HepG2 (cell line): Measurements from ENCODE around the gene DCTN2. TPM values are rescaled to one million over a fixed set of nuclear protein-coding genes. Genes with fewer than 3 reads are reported as not detected.

Source experiments
- ATAC-seq: fragments of 200-7000 bp; cut with Tn5 transposase; 3 replicates; pipeline ENCODE4 v1.9.1; 2020; ENCODE audit warnings: mild to moderate bottlenecking, moderate library complexity
- BruUV-seq: library from RNA; stranded (reverse); fragments of 400-500 nt; replicated peaks from 2 replicates; lab custom pipeline; 2021; lab: Mats Ljungman, UMichigan
- CTCF ChIA-PET: fragments of 300-600 bp; formaldehyde crosslinking; extraction: SDS; loops from one replicate; lab custom pipeline; 2021; ENCODE audit warnings: low total read pairs, inconsistent platforms, low intra/inter-chr PET ratio; lab: Yijun Ruan, JAX
- POLR2A ChIA-PET: fragments of 350-600 bp; sonication (Branson Sonifier 250); formaldehyde crosslinking; loops from one replicate; lab custom pipeline; 2020; ENCODE audit warnings: antibody characterized with exemption, inconsistent platforms; lab: Yijun Ruan, JAX
- DNase-seq: peaks from one replicate; pipeline ENCODE4 v3.0.0-alpha.2; 2015; ENCODE audit warnings: low spot score
- FAIRE-seq: peaks from 3 replicates; lab custom pipeline; 2011; peaks lifted over from hg19 to GRCh38; lab: Jason Lieb, UNC
- H2AFZ ChIP-seq: one replicate; pipeline ENCODE4 v1.6.1; 2011; ENCODE audit warnings: low read length, inconsistent platforms
- H3K27ac ChIP-seq: fragments of 300-600 bp; 3 replicates; pipeline ENCODE4 v1.8.0; 2011; ENCODE audit warnings: mixed run types, mild to moderate bottlenecking, mixed read lengths, low read length, inconsistent platforms; ENCODE audit not compliant: insufficient read depth; ENCODE audit errors: extremely low read length
- H3K27me3 ChIP-seq, 2 experiments: fragments of 200-600 bp in 1 of 2; 2 replicates in 1 of 2; 3 replicates in 1 of 2; pipeline versions ENCODE4 v1.6.0 to v1.8.0; 2011; ENCODE audit warnings: low read length in 2 of 2, mild to moderate bottlenecking in 2 of 2, moderate library complexity in 2 of 2, inconsistent platforms in 1 of 2; ENCODE audit not compliant: insufficient read depth in 2 of 2, control insufficient read depth in 1 of 2
- H3K36me3 ChIP-seq, 2 experiments: fragments of 200-600 bp in 1 of 2; replicated peaks in 1 of 2; 2 replicates in 1 of 2; 3 replicates in 1 of 2; pipeline versions ENCODE4 v1.5.1 to v1.8.0; 2011; ENCODE audit warnings: low read length in 2 of 2, inconsistent platforms in 1 of 2; ENCODE audit not compliant: insufficient read depth in 2 of 2, control insufficient read depth in 1 of 2
- H3K4me1 ChIP-seq: 2 replicates; pipeline ENCODE4 v1.5.1; 2012; ENCODE audit warnings: low read length, inconsistent platforms; ENCODE audit not compliant: insufficient read depth
- H3K4me2 ChIP-seq: 2 replicates; pipeline ENCODE4 v1.6.0; 2011; ENCODE audit warnings: low read depth, low read length, inconsistent platforms
- H3K4me3 ChIP-seq, 3 experiments: fragments of 200-600 bp in 1 of 3; sonication (generic), shearing (Covaris generic) in 1 of 3; replicated peaks in 1 of 3; 2 replicates each; pipeline ENCODE4 v1.5.1; 2011 to 2016; ENCODE audit warnings: low read length in 3 of 3, inconsistent platforms in 2 of 3, low read depth in 2 of 3, mild to moderate bottlenecking in 2 of 3, control low read depth in 1 of 3, mixed read lengths in 1 of 3; ENCODE audit not compliant: insufficient read depth in 1 of 3
- H3K79me2 ChIP-seq: one replicate; pipeline ENCODE4 v1.6.1; 2011; ENCODE audit warnings: low read length, inconsistent platforms; ENCODE audit not compliant: insufficient read depth
- H3K9ac ChIP-seq: 2 replicates; pipeline ENCODE4 v1.6.0; 2011; ENCODE audit warnings: mild to moderate bottlenecking, low read depth, low read length, inconsistent platforms; ENCODE audit not compliant: insufficient read depth
- H3K9me3 ChIP-seq: 2 replicates; pipeline ENCODE4 v1.5.1; 2012; ENCODE audit warnings: mild to moderate bottlenecking, low read length
- H4K20me1 ChIP-seq: 2 replicates; pipeline ENCODE4 v1.6.0; 2011; ENCODE audit warnings: inconsistent platforms, mild to moderate bottlenecking, low read length, moderate library complexity; ENCODE audit not compliant: insufficient read depth
- JDP2 ChIP-seq: sonication (generic); formaldehyde crosslinking; IDR thresholded peaks from 2 replicates; pipeline ENCODE4 v1.8.1; 2022; ENCODE audit warnings: missing genetic modification reagents, borderline replicate concordance
- ZBTB2 ChIP-seq: sonication (generic); formaldehyde crosslinking; IDR thresholded peaks from 2 replicates; pipeline ENCODE4 v1.8.0; 2022; ENCODE audit warnings: low read depth, missing genetic modification reagents
- ZFP1 ChIP-seq: IDR thresholded peaks from 2 replicates; pipeline ENCODE4 v1.6.1; 2016
- ZNF18 ChIP-seq: sonication (generic); formaldehyde crosslinking; IDR thresholded peaks from 2 replicates; pipeline ENCODE4 v1.8.0; 2022; ENCODE audit warnings: mild to moderate bottlenecking, missing genetic modification reagents; ENCODE audit not compliant: insufficient replicate concordance
- ZNF234 ChIP-seq: sonication (generic); formaldehyde crosslinking; conservative IDR thresholded peaks from 2 replicates; pipeline ENCODE4 v1.5.1; 2020; ENCODE audit warnings: mild to moderate bottlenecking, missing genetic modification reagents
- ZNF547 ChIP-seq: sonication (generic); formaldehyde crosslinking; IDR thresholded peaks from 2 replicates; pipeline ENCODE4 v1.5.1; 2020; ENCODE audit warnings: mild to moderate bottlenecking, missing genetic modification reagents
- ZNF737 ChIP-seq: sonication (generic); formaldehyde crosslinking; IDR thresholded peaks from 2 replicates; pipeline ENCODE4 v1.5.0; 2020; ENCODE audit warnings: missing genetic modification reagents, mild to moderate bottlenecking, borderline replicate concordance
- ZNF761 ChIP-seq: sonication (generic); formaldehyde crosslinking; conservative IDR thresholded peaks from 2 replicates; pipeline ENCODE4 v1.4.0; 2020; ENCODE audit warnings: mild to moderate bottlenecking, missing genetic modification reagents
- ZNF790 ChIP-seq: sonication (generic); formaldehyde crosslinking; IDR thresholded peaks from 2 replicates; pipeline ENCODE4 v1.8.0; 2022; ENCODE audit warnings: missing genetic modification reagents, mild to moderate bottlenecking, borderline replicate concordance
- WGBS: methylation state at CpG from one replicate; pipeline ENCODE4 v1.1.6; 2017; ENCODE audit warnings: low lambda C conversion rate; 5-methylcytosine and 5-hydroxymethylcytosine counted together
- in situ Hi-C: cut with HindIII; loops from 2 replicates; pipeline ENCODE4 v1.10.0; 2017; ENCODE audit warnings: low pct_unique_long_range_greater_than_20kb; ENCODE audit not compliant: extremely low pct_ligation_motif_present
- intact Hi-C: fragments of 100-400 bp; cut with micrococcal nuclease; formaldehyde crosslinking; loops from one replicate; pipeline ENCODE4 v1.10.0; 2022; ENCODE audit not compliant: unreplicated experiment
- polyA plus RNA-seq, 8 experiments: library from polyadenylated mRNA; depleted of rRNA in 3 of 8; stranded (reverse) in 7 of 8; unstranded in 1 of 8; fragments of >200 nt; fragmentation: Illumina TruSeq in 4 of 8; extraction: Trizol in 4 of 8; gene quantifications; 2 replicates each; pipeline versions ENCODE4 v1.2.1 to v1.2.3, GENCODE V29; 2011 to 2016; ENCODE audit warnings: low read depth in 4 of 8, missing spikeins in 1 of 8, mixed read lengths in 1 of 8; ENCODE audit not compliant: insufficient read depth in 1 of 8
- total RNA-seq, 5 experiments: library from RNA; depleted of rRNA; stranded (reverse); fragments of >200 nt; fragmentation: Illumina TruSeq; extraction: Trizol; gene quantifications; 2 replicates each; pipeline ENCODE4 v1.2.3, GENCODE V29; 2016; ENCODE audit warnings: low read depth in 1 of 5
- TF ChIP-seq, protein P1 (sequence below): sonication (generic); formaldehyde crosslinking; IDR thresholded peaks from 2 replicates; pipeline ENCODE4 v1.5.1; 2020; ENCODE audit warnings: mild to moderate bottlenecking, missing genetic modification reagents, moderate library complexity
- TF ChIP-seq, protein P2 (sequence below): sonication (generic); formaldehyde crosslinking; IDR thresholded peaks from 2 replicates; pipeline ENCODE4 v1.8.1; 2023; ENCODE audit warnings: mild to moderate bottlenecking, moderate library complexity, missing genetic modification reagents
- TF ChIP-seq, protein P3 (sequence below): sonication (generic); formaldehyde crosslinking; IDR thresholded peaks from 2 replicates; pipeline ENCODE4 v1.5.0; 2020; ENCODE audit warnings: mild to moderate bottlenecking, missing genetic modification reagents

The DCTN2 gene
- total and polyA plus RNA-seq, 2 of the 13 experiments (the other 11 are each of a cell fraction or from before 2014, with no cell fraction given) = 72.0 to 77.4 TPM

DNA sequence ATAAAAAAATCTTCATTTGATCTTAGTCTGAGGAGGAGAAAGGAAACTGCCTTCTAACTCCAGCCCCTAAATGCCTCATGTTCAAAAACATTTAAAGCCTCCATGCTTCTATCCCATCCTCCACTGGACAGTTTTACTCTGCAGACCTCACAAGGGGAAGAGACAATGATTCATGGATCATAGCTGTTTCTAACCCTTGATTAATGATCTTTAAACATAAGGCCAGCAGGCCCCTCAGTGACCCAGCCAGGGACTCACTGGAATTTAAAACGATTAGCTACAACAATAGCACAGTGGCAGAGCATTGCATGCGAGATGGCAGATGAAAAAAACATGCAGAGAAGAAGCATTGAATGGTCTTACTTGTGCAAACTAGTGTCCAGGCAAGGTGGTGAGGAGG, 6.0 kb downstream of the DCTN2 start:
- H3K9me3 ChIP-seq = no peaks in the 10 kb centered on the region
- 67% methylated on average over 2 of the region's 2 CpGs for WGBS
- no TSS peak for BruUV-seq

More for the DNA sequence above, 6.0 kb downstream of the DCTN2 start:
- CTCF ChIA-PET = no interaction called here
- POLR2A ChIA-PET = interaction anchor here (1.1 kb wide), 1 partner anchor 20 kb away, joined by 3 read pairs; the partner anchor contains the start of gene DDIT3
- Histone ChIP-seq H3K4me2 (no peak overlapping the region), H3K27ac (no peak overlapping the region), H4K20me1 (no peaks in the 10 kb centered on the region), H3K4me1 (peaks cover 14% of the 10 kb centered on the region), H3K9ac (no peak overlapping the region), H3K4me3 (no peak overlapping the region), H3K79me2 (peaks cover 13% of the 10 kb centered on the region), H3K27me3 (no peaks in the 10 kb centered on the region), H3K36me3 (peaks cover 2 to 12% of the 10 kb centered on the region in 2 experiments; a peak in 3 of 5 replicates), H2AFZ (no peak overlapping the region)
- FAIRE-seq = no peak
- in situ Hi-C loops = no loop called here
- no peak for TF ChIP-seq ZNF234 (CRISPR knock-in tag)
- no peak for TF ChIP-seq ZNF737 (CRISPR knock-in tag)
- no peak for TF ChIP-seq ZNF761 (CRISPR knock-in tag)
- TF ChIP-seq, protein P1, sequence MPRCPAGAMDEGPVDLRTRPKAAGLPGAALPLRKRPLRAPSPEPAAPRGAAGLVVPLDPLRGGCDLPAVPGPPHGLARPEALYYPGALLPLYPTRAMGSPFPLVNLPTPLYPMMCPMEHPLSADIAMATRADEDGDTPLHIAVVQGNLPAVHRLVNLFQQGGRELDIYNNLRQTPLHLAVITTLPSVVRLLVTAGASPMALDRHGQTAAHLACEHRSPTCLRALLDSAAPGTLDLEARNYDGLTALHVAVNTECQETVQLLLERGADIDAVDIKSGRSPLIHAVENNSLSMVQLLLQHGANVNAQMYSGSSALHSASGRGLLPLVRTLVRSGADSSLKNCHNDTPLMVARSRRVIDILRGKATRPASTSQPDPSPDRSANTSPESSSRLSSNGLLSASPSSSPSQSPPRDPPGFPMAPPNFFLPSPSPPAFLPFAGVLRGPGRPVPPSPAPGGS (CRISPR knock-in tag) = no peak
- no peak for TF ChIP-seq ZNF790
- TF ChIP-seq, protein P2, sequence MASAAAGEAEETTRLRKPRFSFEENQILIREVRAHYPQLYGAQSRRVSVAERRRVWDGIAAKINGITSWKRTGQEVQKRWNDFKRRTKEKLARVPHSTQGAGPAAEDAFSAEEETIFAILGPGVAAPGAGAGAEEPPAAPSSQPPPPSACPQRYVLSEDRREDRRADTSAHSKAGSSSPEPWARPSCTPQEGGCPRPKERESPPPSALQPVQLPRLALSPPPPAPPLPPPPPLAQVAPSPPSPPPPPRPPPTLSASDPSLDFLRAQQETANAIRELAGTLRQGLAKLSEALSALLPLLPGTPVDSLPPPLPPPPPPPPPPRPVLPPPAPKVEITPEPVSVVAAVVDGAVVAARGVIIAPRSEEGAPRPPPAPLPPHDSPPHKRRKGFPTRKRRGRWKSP (CRISPR knock-in tag) = no peak
- no peak for TF ChIP-seq ZNF18
- TF ChIP-seq, protein P3, sequence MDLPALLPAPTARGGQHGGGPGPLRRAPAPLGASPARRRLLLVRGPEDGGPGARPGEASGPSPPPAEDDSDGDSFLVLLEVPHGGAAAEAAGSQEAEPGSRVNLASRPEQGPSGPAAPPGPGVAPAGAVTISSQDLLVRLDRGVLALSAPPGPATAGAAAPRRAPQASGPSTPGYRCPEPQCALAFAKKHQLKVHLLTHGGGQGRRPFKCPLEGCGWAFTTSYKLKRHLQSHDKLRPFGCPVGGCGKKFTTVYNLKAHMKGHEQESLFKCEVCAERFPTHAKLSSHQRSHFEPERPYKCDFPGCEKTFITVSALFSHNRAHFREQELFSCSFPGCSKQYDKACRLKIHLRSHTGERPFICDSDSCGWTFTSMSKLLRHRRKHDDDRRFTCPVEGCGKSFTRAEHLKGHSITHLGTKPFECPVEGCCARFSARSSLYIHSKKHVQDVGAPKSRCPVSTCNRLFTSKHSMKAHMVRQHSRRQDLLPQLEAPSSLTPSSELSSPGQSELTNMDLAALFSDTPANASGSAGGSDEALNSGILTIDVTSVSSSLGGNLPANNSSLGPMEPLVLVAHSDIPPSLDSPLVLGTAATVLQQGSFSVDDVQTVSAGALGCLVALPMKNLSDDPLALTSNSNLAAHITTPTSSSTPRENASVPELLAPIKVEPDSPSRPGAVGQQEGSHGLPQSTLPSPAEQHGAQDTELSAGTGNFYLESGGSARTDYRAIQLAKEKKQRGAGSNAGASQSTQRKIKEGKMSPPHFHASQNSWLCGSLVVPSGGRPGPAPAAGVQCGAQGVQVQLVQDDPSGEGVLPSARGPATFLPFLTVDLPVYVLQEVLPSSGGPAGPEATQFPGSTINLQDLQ (CRISPR knock-in tag) = no peak
- no peak for TF ChIP-seq ZFP1 (CRISPR knock-in tag)
- TF ChIP-seq ZNF547 (CRISPR knock-in tag) = no peak
- TF ChIP-seq ZBTB2 (CRISPR knock-in tag) = no peak
- TF ChIP-seq JDP2 (CRISPR knock-in tag) = no peak
- no peak for DNase-seq
- no peak for ATAC-seq
- intact Hi-C loops = no loop called here
